ENCODE data around the gene ANTXRL.
"Not testable (repeated sequence)": the region's sequence is repeated elsewhere in the genome, so short reads cannot be mapped to it uniquely, and the experiment has no call there.

Gene ANTXRL

DNA sequence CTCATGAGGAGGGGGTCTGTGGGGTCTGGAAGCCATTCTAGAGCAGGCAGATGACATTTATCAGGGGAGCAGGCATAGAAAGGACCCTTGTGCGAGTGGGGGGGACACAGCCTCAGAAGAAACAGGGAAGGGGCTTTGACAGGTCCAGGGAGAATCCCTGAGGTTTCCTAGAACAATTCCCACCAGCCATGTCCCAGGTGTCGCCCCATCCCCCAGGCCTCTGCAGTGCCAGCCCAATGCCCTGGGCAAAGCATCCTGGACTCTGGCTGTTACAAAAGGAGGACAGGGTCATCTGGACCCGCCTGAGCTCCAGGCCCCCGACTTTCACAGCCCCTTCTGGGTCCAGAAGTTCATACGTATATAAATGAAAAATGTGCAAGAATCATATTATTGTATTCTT is 80.4 kb downstream of the ANTXRL start:
- DNase-seq (ENCODE audit: low read depth); H3K4me1 ChIP-seq (ENCODE audit: control insufficient read depth, insufficient read depth, low read length); H3K4me3 ChIP-seq (ENCODE audit: low read length); H3K9ac ChIP-seq (ENCODE audit: low read length); H3K27me3 ChIP-seq (replicated peaks; ENCODE audit: control insufficient read depth, insufficient read depth, low read length); H3K9me3 ChIP-seq (ENCODE audit: control insufficient read depth, low read length); H3K36me3 ChIP-seq (ENCODE audit: control insufficient read depth, insufficient read depth, low read length, severe bottlenecking): not testable (repeated sequence)

DNA sequence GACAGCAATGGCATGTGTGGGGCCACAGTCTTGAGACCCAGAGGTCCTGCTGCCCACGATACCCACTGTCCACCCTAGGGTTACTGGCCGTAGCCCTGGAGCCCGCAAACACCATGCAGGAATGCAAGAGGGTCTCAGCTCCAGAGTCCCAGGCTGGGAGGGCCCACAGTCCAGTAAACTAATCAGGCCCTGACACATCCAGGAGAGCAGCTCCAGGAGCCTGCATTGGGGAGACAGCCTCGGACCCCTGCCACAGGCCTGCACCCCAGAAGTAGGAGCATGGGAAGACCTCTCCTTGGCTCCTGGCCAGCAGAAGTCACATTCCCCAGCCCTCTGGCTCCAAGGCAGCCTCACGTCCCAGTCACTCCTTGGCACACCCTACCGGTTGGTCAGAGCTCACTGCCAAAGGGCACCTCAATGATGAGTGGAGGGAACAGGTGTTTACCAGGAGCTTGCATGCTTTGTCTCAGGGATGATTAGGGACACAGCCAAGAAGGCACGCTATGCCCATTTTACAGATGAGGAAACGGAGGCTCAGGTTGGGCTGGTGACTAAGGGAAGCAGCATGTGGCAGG is 81.0 kb downstream of the ANTXRL start:
- not testable (repeated sequence) for H3K27me3 ChIP-seq (replicated peaks; ENCODE audit: control insufficient read depth, insufficient read depth, low read length); H3K36me3 ChIP-seq (ENCODE audit: control insufficient read depth, insufficient read depth, low read length, severe bottlenecking); H3K4me3 ChIP-seq (ENCODE audit: low read length); H3K9ac ChIP-seq (ENCODE audit: low read length); H3K4me1 ChIP-seq (ENCODE audit: control insufficient read depth, insufficient read depth, low read length); H3K9me3 ChIP-seq (ENCODE audit: control insufficient read depth, low read length); DNase-seq (ENCODE audit: low read depth)

DNA sequence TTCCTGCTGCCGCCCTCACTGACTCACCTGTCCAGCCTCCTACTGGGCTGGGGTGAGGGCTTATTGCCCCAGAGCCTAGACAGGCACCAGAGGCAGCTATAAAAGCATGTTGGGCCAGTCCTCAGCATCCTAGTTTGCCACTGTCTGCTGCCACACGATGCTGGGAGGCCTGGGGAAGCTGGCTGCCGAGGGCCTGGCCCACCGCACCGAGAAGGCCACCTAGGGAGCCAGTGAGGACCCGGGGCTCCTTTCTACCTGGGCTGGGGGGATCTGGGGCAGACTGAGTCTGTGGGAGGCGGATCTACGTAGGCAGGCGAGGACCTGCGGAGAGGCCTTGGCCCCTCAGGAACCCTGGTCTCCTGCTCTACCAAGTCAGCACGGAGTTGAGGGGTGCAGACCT is 82.2 kb downstream of the ANTXRL start:
- not testable (repeated sequence) for H3K4me1 ChIP-seq (ENCODE audit: control insufficient read depth, insufficient read depth, low read length); H3K27me3 ChIP-seq (replicated peaks; ENCODE audit: control insufficient read depth, insufficient read depth, low read length); H3K9me3 ChIP-seq (ENCODE audit: control insufficient read depth, low read length); H3K4me3 ChIP-seq (ENCODE audit: low read length); H3K36me3 ChIP-seq (ENCODE audit: control insufficient read depth, insufficient read depth, low read length, severe bottlenecking); DNase-seq (ENCODE audit: low read depth); H3K9ac ChIP-seq (ENCODE audit: low read length)

DNA sequence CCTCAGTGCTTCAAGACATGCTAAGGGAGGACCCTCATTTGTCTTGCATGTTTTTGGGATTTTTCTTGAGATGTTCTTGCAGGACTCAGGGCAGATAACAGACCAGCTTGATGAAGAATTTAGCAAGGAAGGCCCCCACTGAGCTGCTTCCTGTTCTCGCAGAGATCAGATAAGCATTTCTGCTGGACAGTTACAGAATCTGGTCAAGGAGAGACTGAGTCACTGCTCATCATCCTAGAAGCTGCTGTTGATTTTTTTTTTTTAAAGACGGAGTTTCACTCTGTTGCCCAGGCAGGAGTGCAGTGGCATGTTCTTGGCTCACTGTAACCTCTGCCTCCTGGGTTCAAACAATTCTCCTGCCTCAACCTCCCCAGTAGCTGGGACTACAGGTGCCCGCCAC is 87.6 kb downstream of the ANTXRL start:
- DNase-seq (ENCODE audit: low read depth); H3K9ac ChIP-seq (ENCODE audit: low read length); H3K4me3 ChIP-seq (ENCODE audit: low read length); H3K4me1 ChIP-seq (ENCODE audit: control insufficient read depth, insufficient read depth, low read length); H3K36me3 ChIP-seq (ENCODE audit: control insufficient read depth, insufficient read depth, low read length, severe bottlenecking); H3K9me3 ChIP-seq (ENCODE audit: control insufficient read depth, low read length); H3K27me3 ChIP-seq (replicated peaks; ENCODE audit: control insufficient read depth, insufficient read depth, low read length): not testable (repeated sequence)

DNA sequence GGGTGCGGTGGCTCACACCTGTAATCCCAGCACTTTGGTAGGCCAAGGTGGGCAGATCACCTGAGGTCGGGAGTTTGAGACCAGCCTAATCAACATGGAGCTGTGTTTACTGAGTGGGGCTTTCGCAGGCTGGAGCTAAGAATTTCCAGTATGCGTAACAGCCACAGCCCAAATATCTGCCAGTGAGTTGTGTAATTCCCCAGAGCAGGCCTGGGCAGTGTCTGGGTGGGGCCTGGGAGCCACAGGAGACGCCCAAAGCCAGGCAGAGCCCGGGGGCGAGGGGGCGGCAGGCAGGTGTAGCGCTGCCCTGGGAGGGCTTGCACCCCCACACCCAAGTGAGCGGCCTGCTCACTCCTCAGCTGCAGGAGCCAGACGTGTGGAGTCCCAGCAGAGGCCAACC is 88.6 kb downstream of the ANTXRL start, which contains the start of gene ANXA8L1:
ANXA8L1 (plus strand) TSS at position 371 of the 400 bp plus-strand sequence. CDS start 76 bp downstream, outside the sequence.
- DNase-seq (ENCODE audit: low read depth); H3K9me3 ChIP-seq (ENCODE audit: control insufficient read depth, low read length); H3K36me3 ChIP-seq (ENCODE audit: control insufficient read depth, insufficient read depth, low read length, severe bottlenecking); H3K9ac ChIP-seq (ENCODE audit: low read length); H3K4me3 ChIP-seq (ENCODE audit: low read length); H3K4me1 ChIP-seq (ENCODE audit: control insufficient read depth, insufficient read depth, low read length); H3K27me3 ChIP-seq (replicated peaks; ENCODE audit: control insufficient read depth, insufficient read depth, low read length): not testable (repeated sequence)

DNA sequence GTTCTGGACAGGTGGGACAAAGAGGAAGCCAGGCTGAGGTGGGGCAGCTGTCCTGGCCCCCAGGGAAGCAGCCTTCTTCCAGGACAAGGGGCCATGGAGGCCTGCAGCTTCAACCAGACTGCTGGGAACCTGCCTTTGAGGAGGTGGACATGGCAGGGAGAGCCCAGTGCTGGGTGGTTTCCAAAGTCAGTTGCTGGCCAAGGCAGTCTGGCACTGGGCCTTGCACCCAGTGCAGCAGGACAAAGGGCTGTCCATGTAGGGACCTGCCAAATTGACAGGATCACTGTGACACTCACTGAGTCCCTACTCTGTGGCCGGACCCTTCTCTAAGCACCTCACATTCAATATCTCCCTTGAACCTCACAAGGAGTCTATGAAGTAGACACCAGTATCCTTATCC is 90.2 kb downstream of the ANTXRL start:
- not testable (repeated sequence) for H3K9me3 ChIP-seq (ENCODE audit: control insufficient read depth, low read length); H3K4me1 ChIP-seq (ENCODE audit: control insufficient read depth, insufficient read depth, low read length); H3K9ac ChIP-seq (ENCODE audit: low read length); H3K4me3 ChIP-seq (ENCODE audit: low read length); DNase-seq (ENCODE audit: low read depth); H3K27me3 ChIP-seq (replicated peaks; ENCODE audit: control insufficient read depth, insufficient read depth, low read length); H3K36me3 ChIP-seq (ENCODE audit: control insufficient read depth, insufficient read depth, low read length, severe bottlenecking)

DNA sequence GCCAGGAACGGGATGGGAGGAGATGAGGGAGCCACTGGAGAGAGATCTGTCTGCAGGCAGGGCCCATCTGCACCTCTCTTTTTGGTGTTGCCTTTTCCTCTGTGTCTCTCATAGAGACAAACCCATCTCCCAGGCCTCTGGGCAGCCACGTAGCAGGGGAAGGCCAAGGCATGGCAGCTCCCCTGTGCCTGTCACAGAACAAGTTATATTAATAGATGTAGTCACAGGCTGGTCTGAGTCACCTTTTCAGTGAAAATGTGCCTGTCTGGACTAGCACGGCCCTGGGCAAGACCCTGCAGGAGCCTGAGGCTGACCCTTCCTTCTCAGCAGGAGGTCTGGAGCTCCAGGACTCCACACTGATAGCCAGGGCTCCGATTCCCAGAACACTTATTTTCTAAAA is 90.9 kb downstream of the ANTXRL start:
- H3K9me3 ChIP-seq (ENCODE audit: control insufficient read depth, low read length); H3K4me1 ChIP-seq (ENCODE audit: control insufficient read depth, insufficient read depth, low read length); H3K27me3 ChIP-seq (replicated peaks; ENCODE audit: control insufficient read depth, insufficient read depth, low read length); H3K36me3 ChIP-seq (ENCODE audit: control insufficient read depth, insufficient read depth, low read length, severe bottlenecking); DNase-seq (ENCODE audit: low read depth); H3K4me3 ChIP-seq (ENCODE audit: low read length); H3K9ac ChIP-seq (ENCODE audit: low read length): not testable (repeated sequence)

DNA sequence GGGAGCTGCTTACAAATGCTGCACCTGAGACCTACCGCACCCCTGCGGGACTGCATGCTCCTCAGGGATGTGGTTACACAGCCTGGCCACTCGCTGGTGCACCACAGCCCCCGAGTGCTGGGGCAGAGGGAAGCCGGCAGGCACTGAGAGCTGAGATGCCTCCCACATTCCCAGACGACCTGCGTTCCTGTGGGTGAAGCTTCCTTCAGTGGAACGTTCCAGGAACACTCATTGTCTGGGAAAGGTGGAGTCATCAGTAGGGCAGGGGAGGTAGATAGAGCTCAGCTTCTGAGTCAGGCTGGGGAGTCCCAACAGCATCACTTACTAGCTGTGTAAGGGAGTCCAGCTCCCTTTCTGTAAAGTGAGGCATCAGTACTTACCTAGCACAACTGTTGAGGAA is 91.3 kb downstream of the ANTXRL start:
- not testable (repeated sequence) for DNase-seq (ENCODE audit: low read depth)

DNA sequence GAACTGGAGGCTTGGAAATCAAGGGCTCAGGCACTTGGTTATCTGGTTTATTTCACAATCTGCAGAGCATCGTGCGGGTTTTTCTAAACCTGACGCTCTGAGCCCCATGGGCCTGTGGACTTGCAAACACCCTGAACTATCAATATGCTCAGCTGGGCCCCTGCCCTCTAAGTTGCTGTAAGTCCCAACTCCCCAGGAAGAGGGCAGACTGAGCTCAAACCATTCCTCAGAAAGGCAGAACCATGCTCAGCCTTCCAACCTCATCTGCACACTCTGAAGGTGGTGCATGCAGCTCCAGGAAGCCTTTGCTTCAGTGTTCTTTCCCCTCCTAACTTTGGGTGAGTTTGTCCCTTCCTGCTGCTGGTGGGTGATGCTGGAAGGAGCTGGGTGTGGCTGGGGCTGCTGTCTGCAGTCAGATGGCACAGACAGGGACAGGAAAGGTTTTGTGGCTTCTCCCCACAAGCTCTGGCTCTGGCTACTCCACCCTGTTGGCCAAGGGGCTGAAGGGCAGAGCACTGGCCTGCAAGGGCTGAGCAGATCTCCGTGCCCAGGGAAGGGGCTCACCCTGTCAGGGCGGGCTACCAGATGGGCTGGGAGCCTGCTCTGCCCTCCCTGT is 92.5 kb downstream of the ANTXRL start:
- DNase-seq (ENCODE audit: low read depth); H3K27me3 ChIP-seq (replicated peaks; ENCODE audit: control insufficient read depth, insufficient read depth, low read length); H3K9ac ChIP-seq (ENCODE audit: low read length); H3K4me1 ChIP-seq (ENCODE audit: control insufficient read depth, insufficient read depth, low read length); H3K9me3 ChIP-seq (ENCODE audit: control insufficient read depth, low read length); H3K4me3 ChIP-seq (ENCODE audit: low read length); H3K36me3 ChIP-seq (ENCODE audit: control insufficient read depth, insufficient read depth, low read length, severe bottlenecking): not testable (repeated sequence)

More for the DNA sequence above, 91.3 kb downstream of the ANTXRL start:
- not testable (repeated sequence) for H3K4me3 ChIP-seq (ENCODE audit: low read length); H3K27me3 ChIP-seq (replicated peaks; ENCODE audit: control insufficient read depth, insufficient read depth, low read length); H3K9ac ChIP-seq (ENCODE audit: low read length); H3K9me3 ChIP-seq (ENCODE audit: control insufficient read depth, low read length); H3K4me1 ChIP-seq (ENCODE audit: control insufficient read depth, insufficient read depth, low read length); H3K36me3 ChIP-seq (ENCODE audit: control insufficient read depth, insufficient read depth, low read length, severe bottlenecking)

Measured in adipocyte (in vitro differentiated cells).